ENCODE data around the gene WBP2NL. TPM values are rescaled to one million over a fixed set of nuclear protein-coding genes. Genes with fewer than 3 reads are reported as not detected.

WBP2NL gene
- total RNA-seq, 1 experiment from 2014 or later = 0.22 TPM

- no peak overlapping the region for H2BK5ac ChIP-seq (ENCODE audit: insufficient read length, low read length)
- no peak overlapping the region for H2BK20ac ChIP-seq (ENCODE audit: low read depth, low read length, poor library complexity, severe bottlenecking)
- no peaks in the 10 kb centered on the region for H3K79me2 ChIP-seq (ENCODE audit: insufficient read depth, low read length)
- no peak overlapping the region for H3K14ac ChIP-seq (ENCODE audit: insufficient read depth, low read length)
- H2AFZ ChIP-seq (ENCODE audit: low read length) = no peak overlapping the region
- H3K56ac ChIP-seq (ENCODE audit: insufficient read length, low read depth, low read length) = no peak overlapping the region
- H3K27ac ChIP-seq (ENCODE audit: insufficient read length, low read depth, low read length) = no peak overlapping the region
- no peak overlapping the region for H4K8ac ChIP-seq (replicated peaks; ENCODE audit: insufficient read length, low read depth, low read length)
- H3K4me3 Mint-ChIP-seq = no peak overlapping the region
- no peak overlapping the region for H3K4me2 ChIP-seq (ENCODE audit: insufficient read depth, insufficient read length, low read length)
- H4K20me1 ChIP-seq (ENCODE audit: control insufficient read depth, insufficient read depth, insufficient read length) = peaks cover 5% of the 10 kb centered on the region
- peaks cover 7% of the 10 kb centered on the region for H3K27me3 Mint-ChIP-seq (ENCODE audit: low read depth)
- H3K9me3 Mint-ChIP-seq = peaks cover 19 to 20% of the 10 kb centered on the region in 2 experiments
- H3K36me3 Mint-ChIP-seq (ENCODE audit: insufficient read depth in 1 of 3, low read depth in 3 of 3) = peaks cover 36 to 64% (median 61%) of the 10 kb centered on the region in 3 experiments
- H2BK12ac ChIP-seq (ENCODE audit: insufficient read length, low read depth, low read length) = no peak overlapping the region
- H3K23ac ChIP-seq (ENCODE audit: insufficient read length, low read depth, low read length) = no peak overlapping the region
- no CpG with 5 or more reads among the region's 5 CpGs for WGBS (ENCODE audit: extremely low coverage, insufficient read length, low lambda C conversion rate)
- no peaks in the 10 kb centered on the region for H3K79me1 ChIP-seq (ENCODE audit: insufficient read depth, low read depth, low read length, poor library complexity, severe bottlenecking)
- H3K9me3 ChIP-seq (ENCODE audit: control insufficient read depth, low read depth, low read length) = no peaks in the 10 kb centered on the region
- DNase-seq = no peak
- peaks cover 7% of the 10 kb centered on the region; the same call in 1 of the 2 replicates for H3K4me1 ChIP-seq (ENCODE audit: insufficient read depth, low read length)
- no peaks in the 10 kb centered on the region for H3K27me3 ChIP-seq (ENCODE audit: insufficient read depth, low read length)
- H3K9ac ChIP-seq (ENCODE audit: extremely low read depth, insufficient read length, low read length) = no peak overlapping the region
- H3K27ac Mint-ChIP-seq = no peak overlapping the region
- no peak overlapping the region for H4K5ac ChIP-seq (ENCODE audit: insufficient read length, low read depth, low read length)
- H2BK120ac ChIP-seq (ENCODE audit: low read depth, low read length, poor library complexity, severe bottlenecking) = no peak overlapping the region
- H2AK5ac ChIP-seq (ENCODE audit: insufficient read length, low read length) = no peak overlapping the region
- no peak overlapping the region for H4K91ac ChIP-seq (ENCODE audit: insufficient read length, low read depth, low read length)
- H3T11ph ChIP-seq (ENCODE audit: low read length) = no peak overlapping the region
- H3K18ac ChIP-seq (ENCODE audit: insufficient read length, low read depth, low read length) = no peak overlapping the region
- no peak overlapping the region for H2BK15ac ChIP-seq (ENCODE audit: low read depth, low read length)
- no peaks in the 10 kb centered on the region for H3K23me2 ChIP-seq (ENCODE audit: insufficient read length, low read depth, low read length, poor library complexity, severe bottlenecking)
- H3K4me1 Mint-ChIP-seq = peaks cover 10% of the 10 kb centered on the region in 2 experiments
- no peak for TF ChIP-seq CTCF (conservative IDR thresholded peaks at IDR 0.05)
- no peak overlapping the region for H3K4ac ChIP-seq (ENCODE audit: low read depth, low read length)
These were observed 61.9 kb downstream of the WBP2NL start for GRCh38 chr22:42060489-42060888.
